HepG2 (cell line): ENCODE measurements around the gene DYRK1B. TPM values are rescaled to one million over a fixed set of nuclear protein-coding genes. Genes with fewer than 3 reads are reported as not detected.

Experiments used
- CBX5 ChIP-seq: sonication (generic); formaldehyde crosslinking; IDR thresholded peaks from 2 replicates; pipeline ENCODE4 v1.4.0; 2020; ENCODE audit warnings: missing genetic modification reagents, borderline replicate concordance
- ETV6 ChIP-seq: sonication (generic); formaldehyde crosslinking; conservative IDR thresholded peaks from 2 replicates; pipeline ENCODE4 v1.4.0; 2020; ENCODE audit warnings: missing genetic modification reagents
- HDAC1 ChIP-seq: sonication (generic); formaldehyde crosslinking; IDR thresholded peaks from 2 replicates; pipeline ENCODE4 v1.5.1; 2020; ENCODE audit warnings: mild to moderate bottlenecking, missing genetic modification reagents
- LCORL ChIP-seq, 2 experiments: fragments of 450-650 bp in 1 of 2; sonication (generic) in 1 of 2; formaldehyde crosslinking in 1 of 2; IDR thresholded peaks; 2 replicates each; pipeline versions ENCODE4 v1.5.0 to v1.6.1; 2017 to 2020; ENCODE audit warnings: antibody characterized with exemption in 1 of 2, missing genetic modification reagents in 1 of 2
- MEIS2 ChIP-seq: sonication (generic); formaldehyde crosslinking; IDR thresholded peaks from 2 replicates; pipeline ENCODE4 v1.9.0; 2021; ENCODE audit warnings: mild to moderate bottlenecking, missing genetic modification reagents
- NFKB2 ChIP-seq: sonication (generic); formaldehyde crosslinking; IDR thresholded peaks from 2 replicates; pipeline ENCODE4 v1.4.0; 2020; ENCODE audit warnings: missing genetic modification reagents, borderline replicate concordance
- PCBP1 ChIP-seq: fragments of 200-400 bp; formaldehyde crosslinking; IDR thresholded peaks from 2 replicates; pipeline ENCODE4 v1.6.1; 2017; ENCODE audit warnings: mild to moderate bottlenecking, low read depth, low read length, borderline replicate concordance
- SMARCC2 ChIP-seq: fragments of 450-650 bp; IDR thresholded peaks from 2 replicates; pipeline ENCODE4 v1.6.1; 2017; ENCODE audit warnings: antibody characterized with exemption, mild to moderate bottlenecking
- SMC3 ChIP-seq: IDR thresholded peaks from 2 replicates; pipeline ENCODE4 v1.6.1; 2011; ENCODE audit warnings: low read length, improper control_type of control experiment
- TBP ChIP-seq: sonication (generic); formaldehyde crosslinking; IDR thresholded peaks from 2 replicates; pipeline ENCODE4 v1.5.0; 2020; ENCODE audit warnings: missing genetic modification reagents
- ZFP90 ChIP-seq: sonication (generic); formaldehyde crosslinking; IDR thresholded peaks from 2 replicates; pipeline ENCODE4 v1.8.0; 2022; ENCODE audit warnings: missing genetic modification reagents, mild to moderate bottlenecking, inconsistent platforms, borderline replicate concordance
- ZNF180 ChIP-seq: sonication (generic); formaldehyde crosslinking; IDR thresholded peaks from 2 replicates; pipeline ENCODE4 v1.4.0; 2020; ENCODE audit warnings: low read depth, missing genetic modification reagents, borderline replicate concordance
- polyA plus RNA-seq, 8 experiments: library from polyadenylated mRNA; depleted of rRNA in 3 of 8; stranded (reverse) in 7 of 8; unstranded in 1 of 8; fragments of >200 nt; fragmentation: Illumina TruSeq in 4 of 8; extraction: Trizol in 4 of 8; gene quantifications; 2 replicates each; pipeline versions ENCODE4 v1.2.1 to v1.2.3, GENCODE V29; 2011 to 2016; ENCODE audit warnings: low read depth in 4 of 8, missing spikeins in 1 of 8, mixed read lengths in 1 of 8; ENCODE audit not compliant: insufficient read depth in 1 of 8
- total RNA-seq, 5 experiments: library from RNA; depleted of rRNA; stranded (reverse); fragments of >200 nt; fragmentation: Illumina TruSeq; extraction: Trizol; gene quantifications; 2 replicates each; pipeline ENCODE4 v1.2.3, GENCODE V29; 2016; ENCODE audit warnings: low read depth in 1 of 5
- TF ChIP-seq, protein P1 (sequence below): sonication (generic); formaldehyde crosslinking; conservative IDR thresholded peaks from 2 replicates; pipeline ENCODE4 v1.5.0; 2020; ENCODE audit warnings: missing genetic modification reagents
- TF ChIP-seq, protein P2 (sequence below): sonication (generic); formaldehyde crosslinking; IDR thresholded peaks from 2 replicates; pipeline ENCODE4 v1.8.1; 2023; ENCODE audit warnings: mild to moderate bottlenecking, missing genetic modification reagents
- TF ChIP-seq, protein P3 (sequence below): sonication (generic); formaldehyde crosslinking; IDR thresholded peaks from 2 replicates; pipeline ENCODE4 v1.4.0; 2020; ENCODE audit warnings: missing genetic modification reagents
- TF ChIP-seq, protein P4 (sequence below): sonication (generic); formaldehyde crosslinking; IDR thresholded peaks from 2 replicates; pipeline ENCODE4 v1.4.0; 2020; ENCODE audit warnings: missing genetic modification reagents
- TF ChIP-seq, protein P5 (sequence below): sonication (generic); formaldehyde crosslinking; IDR thresholded peaks from 2 replicates; pipeline ENCODE4 v1.8.1; 2023; ENCODE audit warnings: missing genetic modification reagents, inconsistent platforms, borderline replicate concordance
- TF ChIP-seq, protein P6 (sequence below): sonication (generic); formaldehyde crosslinking; IDR thresholded peaks from 2 replicates; pipeline ENCODE4 v1.5.0; 2020; ENCODE audit warnings: mild to moderate bottlenecking, missing genetic modification reagents, borderline replicate concordance
- TF ChIP-seq, protein P7 (sequence below): sonication (generic); formaldehyde crosslinking; IDR thresholded peaks from 2 replicates; pipeline ENCODE4 v1.5.1; 2020; ENCODE audit warnings: mild to moderate bottlenecking, moderate library complexity, missing genetic modification reagents

DYRK1B gene
- total and polyA plus RNA-seq, 2 of the 13 experiments (the other 11 are each of a cell fraction or from before 2014, with no cell fraction given) = 0.82 to 1.3 TPM

DNA sequence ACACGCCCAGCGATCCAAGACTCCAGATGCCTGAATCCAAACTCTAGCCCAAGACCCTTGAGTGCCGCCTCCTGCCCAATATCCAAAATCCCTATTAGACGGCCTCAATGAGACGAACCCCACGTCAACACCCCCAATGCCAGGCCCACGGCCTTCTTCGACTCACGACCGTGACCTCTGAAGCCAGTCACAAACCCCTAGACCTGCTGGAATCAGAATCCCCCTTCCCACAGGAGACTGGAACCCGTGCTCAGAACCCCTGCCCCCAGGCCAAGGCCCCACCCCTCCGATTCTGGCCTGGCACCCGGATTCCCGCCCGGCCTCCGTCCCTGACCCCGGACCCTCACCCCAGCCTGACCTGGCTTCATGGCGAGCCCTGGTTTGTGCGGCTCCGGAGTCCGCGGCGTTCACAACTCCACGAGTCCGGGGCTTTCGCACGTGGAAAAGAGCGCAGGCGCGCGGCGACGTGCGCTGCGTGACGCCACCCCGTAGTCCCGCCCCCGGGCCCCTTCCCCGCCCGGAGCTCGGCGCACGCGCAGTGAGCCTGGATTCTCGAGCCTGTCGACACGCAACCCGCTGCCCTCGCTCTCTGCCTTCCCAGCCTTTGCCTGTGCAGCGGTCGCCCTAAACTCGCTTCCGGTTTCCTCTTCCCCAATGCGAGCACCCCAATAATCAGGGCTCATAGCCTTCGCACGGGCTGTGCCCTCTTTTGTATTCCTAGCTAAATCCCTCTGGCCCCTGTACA lies 12.1 kb upstream of the DYRK1B start, which contains the start of gene FBL (continued):
- no peak for TF ChIP-seq PCBP1
- TF ChIP-seq, protein P1, sequence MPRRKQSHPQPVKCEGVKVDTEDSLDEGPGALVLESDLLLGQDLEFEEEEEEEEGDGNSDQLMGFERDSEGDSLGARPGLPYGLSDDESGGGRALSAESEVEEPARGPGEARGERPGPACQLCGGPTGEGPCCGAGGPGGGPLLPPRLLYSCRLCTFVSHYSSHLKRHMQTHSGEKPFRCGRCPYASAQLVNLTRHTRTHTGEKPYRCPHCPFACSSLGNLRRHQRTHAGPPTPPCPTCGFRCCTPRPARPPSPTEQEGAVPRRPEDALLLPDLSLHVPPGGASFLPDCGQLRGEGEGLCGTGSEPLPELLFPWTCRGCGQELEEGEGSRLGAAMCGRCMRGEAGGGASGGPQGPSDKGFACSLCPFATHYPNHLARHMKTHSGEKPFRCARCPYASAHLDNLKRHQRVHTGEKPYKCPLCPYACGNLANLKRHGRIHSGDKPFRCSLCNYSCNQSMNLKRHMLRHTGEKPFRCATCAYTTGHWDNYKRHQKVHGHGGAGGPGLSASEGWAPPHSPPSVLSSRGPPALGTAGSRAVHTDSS (CRISPR knock-in tag) = no peak
- peak; percentile 25; the same call in 1 of the 2 replicates for TF ChIP-seq CBX5
- TF ChIP-seq, protein P2, sequence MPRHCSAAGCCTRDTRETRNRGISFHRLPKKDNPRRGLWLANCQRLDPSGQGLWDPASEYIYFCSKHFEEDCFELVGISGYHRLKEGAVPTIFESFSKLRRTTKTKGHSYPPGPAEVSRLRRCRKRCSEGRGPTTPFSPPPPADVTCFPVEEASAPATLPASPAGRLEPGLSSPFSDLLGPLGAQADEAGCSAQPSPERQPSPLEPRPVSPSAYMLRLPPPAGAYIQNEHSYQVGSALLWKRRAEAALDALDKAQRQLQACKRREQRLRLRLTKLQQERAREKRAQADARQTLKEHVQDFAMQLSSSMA (CRISPR knock-in tag) = 0 out of 2 replicates have a peak, but pooled peaks have one; percentile 21
- TF ChIP-seq ZFP90 = no peak
- TF ChIP-seq HDAC1 = peak; percentile 78
- 0 out of 2 replicates have a peak, but pooled peaks have one; percentile 39 for TF ChIP-seq ETV6
- no peak for TF ChIP-seq TBP
- peak; percentile 65; the same call in 1 of the 2 replicates for TF ChIP-seq NFKB2 (CRISPR knock-in tag)
- no peak for TF ChIP-seq ZNF180 (CRISPR knock-in tag)
- TF ChIP-seq, protein P3, sequence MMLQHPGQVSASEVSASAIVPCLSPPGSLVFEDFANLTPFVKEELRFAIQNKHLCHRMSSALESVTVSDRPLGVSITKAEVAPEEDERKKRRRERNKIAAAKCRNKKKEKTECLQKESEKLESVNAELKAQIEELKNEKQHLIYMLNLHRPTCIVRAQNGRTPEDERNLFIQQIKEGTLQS (CRISPR knock-in tag) = no peak
- TF ChIP-seq LCORL (IDR thresholded peaks at IDR 0.05) = no peak
- TF ChIP-seq LCORL (CRISPR knock-in tag; IDR thresholded peaks at IDR 0.05) = 0 out of 2 replicates have a peak, but pooled peaks have one; percentile 45
- TF ChIP-seq, protein P4, sequence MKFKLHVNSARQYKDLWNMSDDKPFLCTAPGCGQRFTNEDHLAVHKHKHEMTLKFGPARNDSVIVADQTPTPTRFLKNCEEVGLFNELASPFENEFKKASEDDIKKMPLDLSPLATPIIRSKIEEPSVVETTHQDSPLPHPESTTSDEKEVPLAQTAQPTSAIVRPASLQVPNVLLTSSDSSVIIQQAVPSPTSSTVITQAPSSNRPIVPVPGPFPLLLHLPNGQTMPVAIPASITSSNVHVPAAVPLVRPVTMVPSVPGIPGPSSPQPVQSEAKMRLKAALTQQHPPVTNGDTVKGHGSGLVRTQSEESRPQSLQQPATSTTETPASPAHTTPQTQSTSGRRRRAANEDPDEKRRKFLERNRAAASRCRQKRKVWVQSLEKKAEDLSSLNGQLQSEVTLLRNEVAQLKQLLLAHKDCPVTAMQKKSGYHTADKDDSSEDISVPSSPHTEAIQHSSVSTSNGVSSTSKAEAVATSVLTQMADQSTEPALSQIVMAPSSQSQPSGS = peak; percentile 52
- TF ChIP-seq SMARCC2 = no peak
- TF ChIP-seq, protein P5, sequence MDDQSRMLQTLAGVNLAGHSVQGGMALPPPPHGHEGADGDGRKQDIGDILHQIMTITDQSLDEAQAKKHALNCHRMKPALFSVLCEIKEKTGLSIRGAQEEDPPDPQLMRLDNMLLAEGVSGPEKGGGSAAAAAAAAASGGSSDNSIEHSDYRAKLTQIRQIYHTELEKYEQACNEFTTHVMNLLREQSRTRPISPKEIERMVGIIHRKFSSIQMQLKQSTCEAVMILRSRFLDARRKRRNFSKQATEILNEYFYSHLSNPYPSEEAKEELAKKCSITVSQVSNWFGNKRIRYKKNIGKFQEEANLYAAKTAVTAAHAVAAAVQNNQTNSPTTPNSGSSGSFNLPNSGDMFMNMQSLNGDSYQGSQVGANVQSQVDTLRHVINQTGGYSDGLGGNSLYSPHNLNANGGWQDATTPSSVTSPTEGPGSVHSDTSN (CRISPR knock-in tag) = 0 out of 2 replicates have a peak, but pooled peaks have one; percentile 24
- TF ChIP-seq, protein P6, sequence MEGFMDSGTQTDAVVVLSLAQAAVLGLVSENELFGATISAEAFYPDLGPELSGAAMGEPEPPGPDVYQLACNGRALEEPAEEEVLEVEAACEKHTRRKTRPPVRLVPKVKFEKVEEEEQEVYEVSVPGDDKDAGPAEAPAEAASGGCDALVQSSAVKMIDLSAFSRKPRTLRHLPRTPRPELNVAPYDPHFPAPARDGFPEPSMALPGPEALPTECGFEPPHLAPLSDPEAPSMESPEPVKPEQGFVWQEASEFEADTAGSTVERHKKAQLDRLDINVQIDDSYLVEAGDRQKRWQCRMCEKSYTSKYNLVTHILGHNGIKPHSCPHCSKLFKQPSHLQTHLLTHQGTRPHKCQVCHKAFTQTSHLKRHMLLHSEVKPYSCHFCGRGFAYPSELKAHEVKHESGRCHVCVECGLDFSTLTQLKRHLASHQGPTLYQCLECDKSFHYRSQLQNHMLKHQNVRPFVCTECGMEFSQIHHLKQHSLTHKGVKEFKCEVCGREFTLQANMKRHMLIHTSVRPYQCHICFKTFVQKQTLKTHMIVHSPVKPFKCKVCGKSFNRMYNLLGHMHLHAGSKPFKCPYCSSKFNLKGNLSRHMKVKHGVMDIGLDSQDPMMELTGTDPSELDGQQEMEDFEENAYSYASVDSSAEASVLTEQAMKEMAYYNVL (CRISPR knock-in tag) = 0 out of 2 replicates have a peak, but pooled peaks have one; percentile 7
- TF ChIP-seq SMC3 = no peak
- TF ChIP-seq MEIS2 (CRISPR knock-in tag) = peak; percentile 44; the same call in 1 of the 2 replicates
- TF ChIP-seq, protein P7, sequence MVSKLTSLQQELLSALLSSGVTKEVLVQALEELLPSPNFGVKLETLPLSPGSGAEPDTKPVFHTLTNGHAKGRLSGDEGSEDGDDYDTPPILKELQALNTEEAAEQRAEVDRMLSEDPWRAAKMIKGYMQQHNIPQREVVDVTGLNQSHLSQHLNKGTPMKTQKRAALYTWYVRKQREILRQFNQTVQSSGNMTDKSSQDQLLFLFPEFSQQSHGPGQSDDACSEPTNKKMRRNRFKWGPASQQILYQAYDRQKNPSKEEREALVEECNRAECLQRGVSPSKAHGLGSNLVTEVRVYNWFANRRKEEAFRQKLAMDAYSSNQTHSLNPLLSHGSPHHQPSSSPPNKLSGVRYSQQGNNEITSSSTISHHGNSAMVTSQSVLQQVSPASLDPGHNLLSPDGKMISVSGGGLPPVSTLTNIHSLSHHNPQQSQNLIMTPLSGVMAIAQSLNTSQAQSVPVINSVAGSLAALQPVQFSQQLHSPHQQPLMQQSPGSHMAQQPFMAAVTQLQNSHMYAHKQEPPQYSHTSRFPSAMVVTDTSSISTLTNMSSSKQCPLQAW = no peak
